Testis (tissue), 5 donors: ENCODE measurements around the gene CACNA1E. TPM values are rescaled to one million over a fixed set of nuclear protein-coding genes. Genes with fewer than 3 reads are reported as not detected.
A peak's percentile ranks its signal among the peaks of the same experiment; 100 is the strongest.

Experiments used
- DNase-seq: peaks from one replicate; pipeline ENCODE4 v3.0.0-alpha.2; 2019
- H3K27ac ChIP-seq, 2 donors: fragments of 200-600 bp; sonication (generic); one replicate each; pipeline ENCODE4 v1.5.1; 2019
- H3K27me3 ChIP-seq: fragments of 200-600 bp; sonication (generic); one replicate; pipeline ENCODE4 v1.5.1; 2019
- H3K36me3 ChIP-seq: fragments of 200-600 bp; sonication (generic); one replicate; pipeline ENCODE4 v1.5.1; 2017; ENCODE audit warnings: low read depth; ENCODE audit errors: missing control alignments
- H3K4me1 ChIP-seq: fragments of 200-600 bp; sonication (generic); one replicate; pipeline ENCODE4 v1.5.1; 2019
- H3K4me3 ChIP-seq, 2 donors: fragments of 200-600 bp; sonication (generic); one replicate each; pipeline ENCODE4 v1.5.1; 2017 to 2019
- H3K9me3 ChIP-seq: fragments of 200-600 bp; sonication (generic); one replicate; pipeline ENCODE4 v1.5.1; 2017
- POLR2A ChIP-seq: fragments of 450-650 bp; IDR thresholded peaks from one replicate; pipeline ENCODE4 v1.6.1; 2017; ENCODE audit warnings: antibody characterized with exemption, mild to moderate bottlenecking, moderate library complexity
- WGBS, 2 donors: methylation state at CpG; one replicate each; pipeline ENCODE4 v1.1.5; 2018; 5-methylcytosine and 5-hydroxymethylcytosine counted together
- intact Hi-C: fragments of 100-400 bp; cut with DNase I; formaldehyde crosslinking; loops from one replicate; pipeline ENCODE4 v1.15.1; 2023; ENCODE audit warnings: low total_unique reads
- long read RNA-seq, 2 donors: transcript quantifications; one replicate each; lab custom pipeline, GENCODE V29; 2026
- polyA plus RNA-seq: library from polyadenylated mRNA; stranded (reverse); fragments of 350-450 nt; fragmentation: Illumina TruSeq; extraction: RNeasy Lipid Tissue Mini Kit (QIAGEN cat#74804); gene quantifications from one replicate; pipeline ENCODE4 v1.2.3, GENCODE V29; 2014; ENCODE audit warnings: low read depth, low replicate concordance; ENCODE audit not compliant: insufficient read depth
- total RNA-seq, 2 donors: library from RNA; depleted of rRNA; stranded (reverse); fragments of >200 nt; gene quantifications; one replicate each; pipeline ENCODE4 v1.2.3, GENCODE V29; 2016
- TF ChIP-seq, protein P1 (sequence below), 3 experiments: fragments of 450-650 bp in 2 of 3; fragments of 200-600 bp in 1 of 3; sonication (generic) in 1 of 3; IDR thresholded peaks; one replicate each; pipeline ENCODE4 v1.5.1; 2016 to 2019; ENCODE audit warnings: antibody characterized with exemption in 3 of 3, mild to moderate bottlenecking in 2 of 3, moderate library complexity in 1 of 3

The CACNA1E gene
- total RNA-seq (10 to 100 TPM in 1 of 2 donors, 1 to 10 TPM in 1; 9.1 to 12.6 TPM), polyA plus RNA-seq (2.4 TPM)
- long read RNA-seq, donor 1: 0 reads
- long read RNA-seq, donor 2: 0 reads

DNA sequence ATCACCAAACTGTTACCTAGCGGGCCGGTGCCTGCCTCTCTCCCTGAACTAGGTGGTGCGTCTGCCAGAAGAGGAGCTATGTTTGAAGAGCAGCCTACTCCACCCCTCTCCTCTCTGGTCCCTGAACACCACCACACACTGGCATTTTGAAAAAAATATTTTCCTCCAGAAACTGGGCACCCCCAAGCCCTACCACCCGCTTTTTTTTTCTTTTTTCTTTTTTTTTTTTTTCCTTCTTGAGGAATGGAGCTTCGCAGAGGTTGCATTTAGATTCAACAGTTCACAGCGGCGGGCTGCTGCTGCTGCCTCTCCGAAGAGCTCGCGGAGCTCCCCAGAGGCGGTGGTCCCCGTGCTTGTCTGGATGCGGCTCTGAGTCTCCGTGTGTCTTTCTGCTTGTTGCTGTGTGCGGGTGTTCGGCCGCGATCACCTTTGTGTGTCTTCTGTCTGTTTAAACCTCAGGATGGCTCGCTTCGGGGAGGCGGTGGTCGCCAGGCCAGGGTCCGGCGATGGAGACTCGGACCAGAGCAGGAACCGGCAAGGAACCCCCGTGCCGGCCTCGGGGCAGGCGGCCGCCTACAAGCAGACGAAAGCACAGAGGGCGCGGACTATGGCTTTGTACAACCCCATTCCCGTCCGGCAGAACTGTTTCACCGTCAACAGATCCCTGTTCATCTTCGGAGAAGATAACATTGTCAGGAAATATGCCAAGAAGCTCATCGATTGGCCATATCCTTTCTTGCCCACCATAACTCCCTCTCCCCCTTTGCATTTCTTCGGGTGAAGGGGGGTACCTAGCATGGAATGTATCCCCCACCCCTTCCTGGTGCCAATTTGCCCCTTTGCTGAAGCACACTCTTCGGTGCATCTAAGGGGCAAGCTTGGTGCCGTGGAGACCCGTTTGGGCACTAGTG lies at the start of gene CACNA1E:
Gene CACNA1E (plus strand): TSS at position 233 of the 911 bp plus-strand sequence. CDS start 228 bp downstream, at position 461.
- no peak for DNase-seq
- 5 to 8% methylated on average over 25 to 43 of the region's 43 CpGs for WGBS, 2 donors
- Histone ChIP-seq H3K36me3 (no peaks in the 10 kb centered on the region), H3K27ac (no peak within 1 kb of the TSS), H3K27me3 (no peaks in the 10 kb centered on the region), H3K9me3 (no peaks in the 10 kb centered on the region), H3K4me1 (peaks cover 6% of the 10 kb centered on the region), H3K4me3 (peak within 1 kb of the TSS; percentile 16 to 65)
- TF ChIP-seq, protein P1, sequence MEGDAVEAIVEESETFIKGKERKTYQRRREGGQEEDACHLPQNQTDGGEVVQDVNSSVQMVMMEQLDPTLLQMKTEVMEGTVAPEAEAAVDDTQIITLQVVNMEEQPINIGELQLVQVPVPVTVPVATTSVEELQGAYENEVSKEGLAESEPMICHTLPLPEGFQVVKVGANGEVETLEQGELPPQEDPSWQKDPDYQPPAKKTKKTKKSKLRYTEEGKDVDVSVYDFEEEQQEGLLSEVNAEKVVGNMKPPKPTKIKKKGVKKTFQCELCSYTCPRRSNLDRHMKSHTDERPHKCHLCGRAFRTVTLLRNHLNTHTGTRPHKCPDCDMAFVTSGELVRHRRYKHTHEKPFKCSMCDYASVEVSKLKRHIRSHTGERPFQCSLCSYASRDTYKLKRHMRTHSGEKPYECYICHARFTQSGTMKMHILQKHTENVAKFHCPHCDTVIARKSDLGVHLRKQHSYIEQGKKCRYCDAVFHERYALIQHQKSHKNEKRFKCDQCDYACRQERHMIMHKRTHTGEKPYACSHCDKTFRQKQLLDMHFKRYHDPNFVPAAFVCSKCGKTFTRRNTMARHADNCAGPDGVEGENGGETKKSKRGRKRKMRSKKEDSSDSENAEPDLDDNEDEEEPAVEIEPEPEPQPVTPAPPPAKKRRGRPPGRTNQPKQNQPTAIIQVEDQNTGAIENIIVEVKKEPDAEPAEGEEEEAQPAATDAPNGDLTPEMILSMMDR (IDR thresholded peaks at IDR 0.05): no peak
- TF ChIP-seq POLR2A: no peak
- intact Hi-C loops: no loop called here

- Histone ChIP-seq H3K9me3 (no peaks in the 10 kb centered on the region), H3K4me1 (peaks cover 15% of the 10 kb centered on the region), H3K4me3 (no peak overlapping the region), H3K36me3 (no peaks in the 10 kb centered on the region), H3K27ac (no peak overlapping the region), H3K27me3 (no peaks in the 10 kb centered on the region)
- 75 to 76% methylated on average over 3 of the region's 3 CpGs for WGBS, 2 donors
- DNase-seq: no peak
- TF ChIP-seq POLR2A: no peak
- TF ChIP-seq, protein P1 (IDR thresholded peaks at IDR 0.05): no peak
- intact Hi-C loops: no loop called here
Observed at GRCh38 chr1:181433931-181434330, 49.4 kb upstream of the CACNA1E start.

- no peaks in the 10 kb centered on the region for H3K9me3 ChIP-seq
- no peaks in the 10 kb centered on the region for H3K4me1 ChIP-seq
- intact Hi-C loops: no loop called here
- no peak overlapping the region for H3K27ac ChIP-seq
- WGBS, 2 donors: 81 to 85% methylated on average over 2 of the region's 2 CpGs
- no peaks in the 10 kb centered on the region for H3K36me3 ChIP-seq
- H3K4me3 ChIP-seq: no peak overlapping the region
- TF ChIP-seq, protein P1 (IDR thresholded peaks at IDR 0.05): no peak
- TF ChIP-seq POLR2A: no peak
- no peaks in the 10 kb centered on the region for H3K27me3 ChIP-seq
- DNase-seq: no peak
Observed at GRCh38 chr1:181438013-181438412, 45.3 kb upstream of the CACNA1E start.

- H3K4me1 ChIP-seq: no peaks in the 10 kb centered on the region
- no peak for DNase-seq
- no peaks in the 10 kb centered on the region for H3K36me3 ChIP-seq
- TF ChIP-seq POLR2A: no peak
- TF ChIP-seq, protein P1 (IDR thresholded peaks at IDR 0.05): no peak
- H3K4me3 ChIP-seq: no peak overlapping the region
- intact Hi-C loops: no loop called here
- H3K9me3 ChIP-seq: no peaks in the 10 kb centered on the region
- H3K27ac ChIP-seq: no peak overlapping the region
- H3K27me3 ChIP-seq: no peaks in the 10 kb centered on the region
- WGBS, 2 donors: 90 to 95% methylated on average over 2 to 4 of the region's 4 CpGs
Observed at GRCh38 chr1:181440510-181440909, 42.8 kb upstream of the CACNA1E start.
